Activated CD4-positive, alpha-beta T cell treated with anti-CD3 and anti-CD28 coated beads for 24 hours (primary cell): ENCODE data around the gene FGF13.

Experiments
- DNase-seq, 2 donors: peaks; one replicate each; pipeline ENCODE4 v3.0.0-alpha.2; 2020; ENCODE audit warnings: low read depth in 2 of 2

Gene FGF13

DNA sequence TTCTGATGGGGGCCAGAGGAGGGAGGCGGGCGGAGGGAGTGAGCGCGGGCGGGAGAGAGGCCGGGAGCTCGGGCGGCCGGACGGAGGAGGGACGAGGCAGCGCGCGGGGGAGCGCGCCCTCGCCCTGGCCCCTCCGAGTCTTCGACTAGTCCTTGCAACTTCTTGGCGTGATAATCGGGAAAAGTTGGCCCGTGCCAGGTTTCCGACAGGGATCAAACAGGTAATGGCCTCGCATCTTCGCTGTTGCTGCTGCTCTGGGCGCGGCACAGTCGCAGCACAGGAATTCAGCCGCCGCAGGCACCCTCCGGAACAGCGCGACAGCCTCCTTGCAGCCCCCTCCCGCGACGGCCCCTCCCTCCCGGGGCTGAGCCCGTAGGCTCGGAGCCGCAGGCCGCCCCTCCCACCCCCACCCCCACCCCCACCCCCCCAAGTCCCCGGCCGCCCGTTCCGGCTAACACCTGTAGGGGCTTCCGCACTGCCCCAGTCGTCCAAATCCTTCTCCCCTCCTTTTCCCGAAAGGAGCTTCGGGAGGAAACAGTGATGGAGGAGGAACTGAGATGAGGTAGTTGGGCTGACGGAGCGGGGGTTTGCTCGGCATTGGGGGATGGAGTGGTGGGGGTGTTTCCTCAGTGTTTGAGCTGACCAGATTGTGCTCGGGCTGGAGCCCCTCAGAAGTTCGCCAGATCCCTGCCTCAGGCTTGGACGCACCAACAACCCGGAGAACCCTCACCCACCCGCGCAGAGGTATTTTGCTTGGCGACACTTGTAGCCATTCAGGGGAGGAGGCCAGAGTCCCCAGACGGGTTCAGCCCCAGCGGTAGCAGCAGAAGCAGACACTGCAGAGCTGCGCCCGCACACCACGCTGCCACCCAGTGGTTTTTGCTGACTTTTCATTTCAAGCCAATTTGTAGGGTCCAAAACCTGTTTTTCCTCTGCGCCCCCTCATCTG lies at the start of gene FGF13:
TSS of gene FGF13 (minus strand) at position 319 of the 949 bp plus-strand sequence. CDS start 714 bp downstream, outside the sequence.
- no peak for DNase-seq

- DNase-seq = no peak
Observed at GRCh38 chrX:138759217-138759943, 47.9 kb upstream of the FGF13 start.

GRCh38 chrX:138756234-138756633 lies 44.7 kb upstream of the FGF13 start:
- no peak for DNase-seq

- no peak for DNase-seq
Observed at GRCh38 chrX:138754861-138755260, 43.3 kb upstream of the FGF13 start.

- no peak for DNase-seq
Observed at GRCh38 chrX:138748480-138748879, 37.0 kb upstream of the FGF13 start.

DNA sequence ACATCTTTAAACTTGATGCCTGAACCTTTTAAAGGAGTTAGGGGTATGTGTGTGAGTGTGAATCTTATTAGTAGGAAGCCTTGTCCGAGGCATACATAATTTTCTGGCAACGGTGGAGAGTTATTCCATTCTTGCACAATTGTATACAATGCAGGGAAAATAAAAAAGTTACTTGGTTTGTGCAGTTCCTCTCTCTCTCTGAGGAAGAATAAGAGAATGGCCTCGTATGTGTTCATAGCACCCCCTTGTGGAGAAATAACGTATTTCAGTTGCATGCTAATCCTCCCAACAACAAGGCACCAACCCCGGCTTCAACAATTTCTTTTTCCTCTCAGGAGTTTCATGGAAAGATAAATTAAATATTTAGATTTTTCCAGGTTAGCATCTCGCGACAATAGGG lies 33.7 kb upstream of the FGF13 start:
- peak in 1 of 2 donors; percentile 29 for DNase-seq

DNA sequence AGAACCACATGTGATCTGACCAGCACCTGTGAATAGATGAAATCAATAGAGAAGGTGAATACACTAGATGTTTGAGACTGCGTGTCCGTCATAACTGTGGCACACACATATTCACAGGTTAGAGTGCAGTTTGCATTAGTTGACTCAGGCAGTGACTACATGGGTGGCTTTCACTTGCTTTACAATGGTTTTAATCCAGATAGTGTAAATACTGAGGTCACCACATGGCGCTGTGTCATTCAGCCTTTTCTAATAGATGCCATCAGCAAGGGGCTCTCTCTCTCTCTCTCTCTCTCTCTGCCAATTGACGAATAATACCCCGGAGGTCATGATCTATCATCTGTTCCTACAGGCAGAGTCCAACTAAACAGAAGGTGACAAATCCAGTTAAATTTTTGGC lies 30.7 kb upstream of the FGF13 start:
- DNase-seq = no peak

DNA sequence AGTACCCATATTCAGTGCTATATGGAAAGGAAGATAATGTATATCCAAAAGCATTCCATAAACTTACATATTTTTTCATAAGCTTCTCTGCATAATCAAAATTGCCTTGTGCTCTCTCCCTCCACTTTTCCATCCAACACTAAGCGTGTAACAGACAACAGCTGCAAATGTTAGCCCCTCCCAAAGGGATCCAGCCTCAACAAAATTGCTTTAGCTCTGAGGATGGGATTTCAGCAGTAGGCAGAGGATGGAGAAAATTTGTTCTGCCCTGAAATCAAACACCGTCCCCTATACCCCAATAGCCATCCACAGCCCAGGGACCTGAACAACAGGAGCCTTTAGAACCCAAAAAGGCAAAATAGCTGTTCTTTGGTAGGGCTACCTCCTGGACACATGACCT lies 28.8 kb upstream of the FGF13 start:
- no peak for DNase-seq

- no peak for DNase-seq
Observed at GRCh38 chrX:138723301-138723700, 11.8 kb upstream of the FGF13 start.

DNA sequence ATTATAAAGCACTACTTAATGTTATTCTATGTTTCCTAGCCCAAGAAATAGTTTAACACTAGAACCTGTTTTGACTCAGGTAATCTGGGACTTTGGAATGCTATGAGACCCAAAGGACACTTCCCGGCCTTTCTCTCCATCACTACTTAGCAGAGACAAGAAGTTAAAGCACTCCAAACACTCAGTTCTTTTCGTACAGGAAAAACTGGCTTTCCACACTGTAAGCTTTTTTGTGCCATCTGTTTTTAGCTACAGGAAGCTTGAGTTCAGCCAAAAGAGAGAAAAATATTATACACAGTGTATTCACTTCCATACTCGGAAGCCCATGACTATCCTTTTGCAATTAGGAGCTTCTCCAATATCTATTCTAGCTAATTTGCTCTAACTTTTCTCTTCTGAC lies 7.9 kb upstream of the FGF13 start:
- DNase-seq = no peak

- no peak for DNase-seq
Observed at GRCh38 chrX:138718941-138719340, 7.4 kb upstream of the FGF13 start.

DNA sequence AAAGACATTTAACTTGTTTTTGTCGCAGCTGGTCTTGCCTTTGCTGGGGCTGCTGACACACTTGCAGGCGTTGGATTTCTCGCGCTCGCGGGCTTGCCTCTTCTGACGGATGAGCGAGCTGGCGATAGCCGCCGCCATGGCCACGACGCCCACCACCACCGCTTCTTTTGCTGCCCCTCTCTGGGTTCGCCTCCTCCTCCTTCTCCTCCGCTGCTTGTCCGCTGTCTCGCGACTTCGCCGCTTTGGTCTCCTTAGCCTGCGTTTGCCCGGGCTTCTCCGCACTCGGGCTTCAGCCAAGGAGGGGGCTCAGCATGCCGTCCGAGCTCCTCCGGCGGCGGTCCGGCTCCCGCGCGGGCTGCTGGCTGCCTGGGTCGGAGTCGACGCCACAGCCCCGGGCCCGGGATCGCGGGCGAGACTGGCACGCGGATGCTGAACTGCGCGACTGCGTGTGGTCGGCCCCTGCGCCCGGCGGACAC lies 613 bp downstream of the FGF13 start:
- DNase-seq = no peak

GRCh38 chrX:138709886-138710791 lies 1.4 kb downstream of the FGF13 start:
- DNase-seq = no peak

GRCh38 chrX:138708268-138708667 lies 3.2 kb downstream of the FGF13 start:
- DNase-seq = no peak

DNA sequence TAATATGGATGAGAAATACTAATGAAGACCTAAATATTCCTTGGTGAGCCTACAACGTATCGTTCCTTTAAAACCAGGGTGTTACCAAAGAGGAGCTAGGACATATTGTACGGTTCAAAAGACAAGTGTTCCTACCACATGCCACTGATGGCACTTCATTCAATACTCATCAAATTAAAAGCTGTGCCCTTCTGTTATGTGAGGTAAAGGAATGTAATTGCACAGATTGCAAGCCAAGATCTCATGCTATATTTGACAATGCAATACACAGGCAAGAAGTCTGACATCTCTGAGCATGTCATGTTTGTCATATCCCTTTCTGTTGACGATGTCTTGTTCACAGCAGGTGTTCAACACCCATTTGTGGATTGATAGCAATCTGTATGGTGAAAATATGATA lies 6.9 kb downstream of the FGF13 start:
- no peak for DNase-seq

DNA sequence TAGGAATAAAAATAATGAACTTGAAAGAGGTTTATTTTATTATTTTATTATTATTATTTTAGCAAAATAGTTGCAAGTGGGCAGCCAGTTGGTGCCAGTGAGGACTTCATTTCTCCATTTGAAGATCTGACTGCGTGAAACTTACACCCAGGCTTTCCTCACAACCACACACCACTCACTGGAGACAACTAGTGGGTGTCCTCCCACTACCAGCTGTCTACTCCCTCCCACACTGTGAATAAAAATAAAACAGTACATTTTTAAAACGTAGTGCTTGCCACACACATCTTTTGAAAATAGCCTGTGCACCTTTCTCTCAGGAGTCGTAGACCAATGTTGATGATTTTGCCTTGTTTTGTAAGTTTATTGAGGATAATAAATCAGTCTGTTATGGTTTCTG lies 7.4 kb downstream of the FGF13 start:
- no peak for DNase-seq

DNA sequence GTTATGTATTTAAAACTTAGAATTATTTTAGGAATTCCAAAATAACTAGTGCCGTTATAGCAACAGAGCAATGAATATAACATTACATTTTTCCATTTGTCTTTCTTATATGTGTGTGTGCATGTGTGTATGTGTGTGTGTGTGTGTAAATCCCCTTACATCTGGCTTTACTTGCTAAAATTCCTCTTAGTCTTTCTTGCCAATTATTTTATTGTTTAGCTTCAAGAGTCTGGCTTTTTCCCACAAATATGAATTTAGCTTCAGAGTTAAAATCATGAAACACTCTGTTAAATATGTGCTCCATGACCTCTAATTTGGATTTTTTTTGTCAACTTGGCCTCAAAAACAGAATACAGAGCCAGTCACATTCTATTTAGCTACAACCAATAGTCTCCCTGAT lies 18.9 kb downstream of the FGF13 start:
- no peak for DNase-seq

GRCh38 chrX:138691186-138691585 lies 20.3 kb downstream of the FGF13 start:
- DNase-seq = no peak

DNA sequence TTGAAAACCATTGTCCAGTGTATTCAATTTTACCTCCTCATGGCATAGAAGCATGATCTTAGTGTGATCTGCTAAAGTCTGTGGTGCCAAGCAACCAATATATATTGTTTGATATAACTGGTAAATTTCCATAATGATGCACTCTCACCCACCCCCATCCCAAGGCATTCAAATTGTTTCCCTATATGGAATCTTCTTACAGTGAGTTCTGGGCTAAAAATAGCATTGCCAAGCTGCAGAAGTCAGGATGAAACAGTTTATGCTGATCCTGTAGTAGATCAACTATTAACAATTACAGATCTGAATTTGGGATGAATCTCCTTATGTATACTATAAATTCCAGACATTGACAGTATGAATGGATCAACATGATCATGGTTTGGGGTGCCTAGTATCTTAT lies 20.9 kb downstream of the FGF13 start:
- DNase-seq = no peak

DNA sequence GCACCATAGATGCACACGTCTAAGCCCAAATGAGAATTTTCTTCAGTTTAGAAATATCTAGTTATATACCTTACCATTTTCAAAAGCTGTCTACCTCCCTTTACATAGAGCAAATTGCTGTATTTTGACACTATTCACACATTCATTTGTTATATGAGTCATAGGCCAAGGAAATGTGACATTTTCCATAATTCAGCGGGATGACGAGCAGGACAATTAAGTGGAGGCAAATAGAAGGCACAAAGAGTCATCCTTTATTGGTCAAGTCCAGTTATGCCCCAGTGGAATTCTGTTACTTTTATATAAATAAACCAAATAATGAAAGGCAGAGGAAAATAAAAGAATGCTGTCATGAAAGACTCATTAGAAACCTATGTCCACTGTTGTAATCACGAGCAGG lies 27.9 kb downstream of the FGF13 start:
- no peak for DNase-seq

GRCh38 chrX:138669693-138670092 lies 41.8 kb downstream of the FGF13 start:
- DNase-seq = no peak

DNA sequence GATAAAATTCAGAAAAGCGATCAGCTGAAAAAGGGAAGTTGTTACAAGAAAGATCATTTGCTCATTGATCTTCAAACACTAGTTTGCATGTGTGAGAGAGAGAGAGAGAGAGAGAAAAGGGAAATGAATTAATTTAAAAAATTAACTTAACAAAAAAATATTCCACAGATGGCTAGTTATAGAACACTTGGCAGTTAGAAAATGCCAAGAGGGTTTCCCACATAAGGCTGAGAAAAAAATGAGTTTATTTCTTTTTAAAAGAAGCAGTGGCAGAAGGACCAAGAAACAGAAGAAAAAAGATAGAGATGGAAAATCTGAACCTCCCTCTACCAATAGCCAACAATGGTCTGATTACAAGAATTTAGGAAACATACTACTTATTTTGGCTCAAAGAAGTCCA lies 47.1 kb downstream of the FGF13 start:
- DNase-seq = no peak
